Trophoblast cell (in vitro differentiated cells and primary cell): ENCODE measurements around the gene LRRC73.

Experiments used
- DNase-seq, 2 donors: peaks; one replicate each; pipeline ENCODE4 v3.0.0-alpha.2; 2016
- H2AFZ ChIP-seq: 2 replicates; pipeline ENCODE4 v1.6.1; 2013; ENCODE audit warnings: low read length, moderate library complexity, mild to moderate bottlenecking; ENCODE audit not compliant: insufficient read depth, poor library complexity
- H2AK5ac ChIP-seq: 2 replicates; pipeline ENCODE4 v1.6.1; 2013; ENCODE audit warnings: mild to moderate bottlenecking, low read length
- H2BK120ac ChIP-seq: 2 replicates; pipeline ENCODE4 v1.6.1; 2013; ENCODE audit warnings: low read length, mild to moderate bottlenecking, moderate library complexity; ENCODE audit not compliant: insufficient read depth, poor library complexity
- H2BK12ac ChIP-seq: 2 replicates; pipeline ENCODE4 v1.6.1; 2013; ENCODE audit warnings: mild to moderate bottlenecking, low read length, moderate library complexity
- H2BK5ac ChIP-seq: 2 replicates; pipeline ENCODE4 v1.6.1; 2013; ENCODE audit warnings: low read length, low read depth, moderate library complexity, mild to moderate bottlenecking; ENCODE audit not compliant: poor library complexity
- H3K14ac ChIP-seq: 2 replicates; pipeline ENCODE4 v1.6.1; 2013; ENCODE audit warnings: mild to moderate bottlenecking, low read length
- H3K18ac ChIP-seq: 2 replicates; pipeline ENCODE4 v1.6.1; 2013; ENCODE audit warnings: mild to moderate bottlenecking, low read length
- H3K23ac ChIP-seq: 2 replicates; pipeline ENCODE4 v1.6.1; 2013; ENCODE audit warnings: low read length
- H3K27ac ChIP-seq: 2 replicates; pipeline ENCODE4 v1.5.1; 2013; ENCODE audit warnings: low read depth, mild to moderate bottlenecking, inconsistent platforms, low read length, moderate library complexity
- H3K27me3 ChIP-seq: 2 replicates; pipeline ENCODE4 v1.6.1; 2013; ENCODE audit warnings: inconsistent platforms, mild to moderate bottlenecking, low read length, moderate library complexity; ENCODE audit not compliant: insufficient read depth
- H3K36me3 ChIP-seq, 2 experiments: 1 replicate in 1 of 2; 2 replicates in 1 of 2; pipeline ENCODE4 v1.6.1; 2013; ENCODE audit warnings: low read length in 2 of 2, mild to moderate bottlenecking in 2 of 2, moderate library complexity in 1 of 2; ENCODE audit not compliant: insufficient read depth in 2 of 2, control insufficient read depth in 1 of 2
- H3K4ac ChIP-seq: 2 replicates; pipeline ENCODE4 v1.6.1; 2013; ENCODE audit warnings: low read depth, mild to moderate bottlenecking, low read length, moderate library complexity
- H3K4me1 ChIP-seq, 2 experiments: 1 replicate in 1 of 2; 2 replicates in 1 of 2; pipeline ENCODE4 v1.6.1; 2013; ENCODE audit warnings: low read length in 2 of 2, mild to moderate bottlenecking in 2 of 2, moderate library complexity in 1 of 2; ENCODE audit not compliant: insufficient read depth in 2 of 2, control insufficient read depth in 1 of 2
- H3K4me2 ChIP-seq: 2 replicates; pipeline ENCODE4 v1.6.1; 2013; ENCODE audit warnings: inconsistent platforms, mild to moderate bottlenecking, low read length, moderate library complexity
- H3K4me3 ChIP-seq: 2 replicates; pipeline ENCODE4 v1.5.1; 2013; ENCODE audit warnings: mild to moderate bottlenecking, low read depth, low read length, inconsistent platforms
- H3K79me1 ChIP-seq: one replicate; pipeline ENCODE4 v1.6.1; 2013; ENCODE audit warnings: low read length
- H3K79me2 ChIP-seq: 2 replicates; pipeline ENCODE4 v1.6.1; 2013; ENCODE audit warnings: low read length, mild to moderate bottlenecking; ENCODE audit not compliant: control insufficient read depth, insufficient read depth, poor library complexity
- H3K9ac ChIP-seq: 2 replicates; pipeline ENCODE4 v1.6.1; 2013; ENCODE audit warnings: mild to moderate bottlenecking, low read length
- H3K9me3 ChIP-seq: 2 replicates; pipeline ENCODE4 v1.6.1; 2013; ENCODE audit warnings: low read depth, mild to moderate bottlenecking, control low read depth, inconsistent platforms, low read length; ENCODE audit not compliant: insufficient read depth
- H4K12ac ChIP-seq: 2 replicates; pipeline ENCODE4 v1.6.1; 2013; ENCODE audit warnings: low read depth, mild to moderate bottlenecking, low read length, moderate library complexity
- H4K8ac ChIP-seq: 2 replicates; pipeline ENCODE4 v1.6.1; 2013; ENCODE audit warnings: low read depth, mild to moderate bottlenecking, low read length, moderate library complexity
- H4K91ac ChIP-seq: one replicate; pipeline ENCODE4 v1.6.1; 2013; ENCODE audit warnings: low read depth, mild to moderate bottlenecking, low read length, moderate library complexity
- WGBS: extraction: QIAGEN DNeasy Blood & Tissue Kit; methylation state at CpG from one replicate; pipeline ENCODE4 v1.1.7; 2013; ENCODE audit warnings: missing lambda C conversion rate; ENCODE audit not compliant: insufficient read length, insufficient coverage; ENCODE audit errors: extremely low coverage; 5-methylcytosine and 5-hydroxymethylcytosine counted together

Gene LRRC73

GRCh38 chr6:43492673-43493072, 17.5 kb downstream of the LRRC73 start:
- Histone ChIP-seq H3K14ac (no peak overlapping the region), H3K79me1 (peaks cover 9% of the 10 kb centered on the region), H4K91ac (no peak overlapping the region), H3K23ac (no peak overlapping the region), H3K4me1 (peaks cover 51 to 60% of the 10 kb centered on the region in 2 experiments), H3K27ac (no peak overlapping the region), H2AFZ (no peak overlapping the region), H3K36me3 (peaks cover 0 to under 1% of the 10 kb centered on the region in 2 experiments), H3K4ac (no peak overlapping the region), H2BK12ac (no peak overlapping the region), H3K4me3 (no peak overlapping the region), H3K9ac (no peak overlapping the region), H3K9me3 (no peaks in the 10 kb centered on the region), H2AK5ac (no peak overlapping the region), H2BK120ac (no peak overlapping the region), H3K27me3 (no peaks in the 10 kb centered on the region), H4K8ac (no peak overlapping the region), H4K12ac (no peak overlapping the region), H2BK5ac (no peak overlapping the region), H3K4me2 (no peak overlapping the region), H3K18ac (no peak overlapping the region), H3K79me2 (peaks cover 2% of the 10 kb centered on the region)
- WGBS, result no CpG with 5 or more reads among the region's 3 CpGs
- no peak for DNase-seq

- Histone ChIP-seq H3K79me2 (peaks cover 2% of the 10 kb centered on the region), H3K36me3 (no peaks in the 10 kb centered on the region), H3K27me3 (no peaks in the 10 kb centered on the region), H2AFZ (no peak overlapping the region), H4K91ac (no peak overlapping the region), H3K4me3 (no peak overlapping the region), H3K4me2 (no peak overlapping the region), H2BK5ac (no peak overlapping the region), H3K79me1 (peaks cover 9% of the 10 kb centered on the region), H2BK120ac (no peak overlapping the region), H4K12ac (no peak overlapping the region), H3K14ac (no peak overlapping the region), H3K9ac (no peak overlapping the region), H2BK12ac (no peak overlapping the region), H3K23ac (no peak overlapping the region), H3K9me3 (no peaks in the 10 kb centered on the region), H3K27ac (no peak overlapping the region), H3K4me1 (peaks cover 45 to 54% of the 10 kb centered on the region in 2 experiments), H2AK5ac (no peak overlapping the region), H3K4ac (no peak overlapping the region), H3K18ac (no peak overlapping the region), H4K8ac (no peak overlapping the region)
- no peak for DNase-seq
- no CpG with 5 or more reads among the region's 10 CpGs for WGBS
Measured at GRCh38 chr6:43491750-43492661, 18.1 kb downstream of the LRRC73 start.

GRCh38 chr6:43490523-43490939, 19.6 kb downstream of the LRRC73 start:
- Histone ChIP-seq H2AK5ac (no peak overlapping the region), H4K91ac (no peak overlapping the region), H3K79me2 (peaks cover 2% of the 10 kb centered on the region), H3K36me3 (no peaks in the 10 kb centered on the region), H4K8ac (no peak overlapping the region), H4K12ac (no peak overlapping the region), H3K18ac (no peak overlapping the region), H3K9me3 (no peaks in the 10 kb centered on the region), H2BK12ac (no peak overlapping the region), H3K4me3 (no peak overlapping the region), H2AFZ (no peak overlapping the region), H2BK5ac (no peak overlapping the region), H3K4me2 (no peak overlapping the region), H3K79me1 (peaks cover 6% of the 10 kb centered on the region), H2BK120ac (no peak overlapping the region), H3K27ac (no peak overlapping the region), H3K9ac (no peak overlapping the region), H3K4me1 (peaks cover 33 to 40% of the 10 kb centered on the region in 2 experiments), H3K14ac (no peak overlapping the region), H3K27me3 (no peaks in the 10 kb centered on the region), H3K4ac (no peak overlapping the region), H3K23ac (no peak overlapping the region)
- no CpG with 5 or more reads among the region's 6 CpGs for WGBS
- no peak for DNase-seq

- no peak overlapping the region for H3K4me3 ChIP-seq
- H3K27me3 ChIP-seq, result no peaks in the 10 kb centered on the region
- H4K8ac ChIP-seq, result no peak overlapping the region
- H3K23ac ChIP-seq, result no peak overlapping the region
- H2AFZ ChIP-seq, result no peak overlapping the region
- H3K27ac ChIP-seq, result peak overlapping the region; percentile 18
- peak overlapping the region; percentile 5 for H4K91ac ChIP-seq
- no peak overlapping the region for H2AK5ac ChIP-seq
- peak overlapping the region; percentile 22 for H3K4me2 ChIP-seq
- DNase-seq, result peak; percentile 58 to 66
- H3K14ac ChIP-seq, result no peak overlapping the region
- no CpG with 5 or more reads among the region's 12 CpGs for WGBS
- no peak overlapping the region for H3K4ac ChIP-seq
- H4K12ac ChIP-seq, result no peak overlapping the region
- no peak overlapping the region for H2BK12ac ChIP-seq
- H3K18ac ChIP-seq, result no peak overlapping the region
- H3K36me3 ChIP-seq, result no peaks in the 10 kb centered on the region
- H3K4me1 ChIP-seq, result peaks cover 23 to 29% of the 10 kb centered on the region in 2 experiments
- no peak overlapping the region for H2BK120ac ChIP-seq
- no peak overlapping the region for H3K9ac ChIP-seq
- H3K79me2 ChIP-seq, result no peaks in the 10 kb centered on the region
- H3K9me3 ChIP-seq, result no peaks in the 10 kb centered on the region
- no peaks in the 10 kb centered on the region for H3K79me1 ChIP-seq
- H2BK5ac ChIP-seq, result no peak overlapping the region
Measured at GRCh38 chr6:43489277-43490072, 20.7 kb downstream of the LRRC73 start.
